ENCODE results near the gene ZNF277. TPM values are rescaled to one million over a fixed set of nuclear protein-coding genes. Genes with fewer than 3 reads are reported as not detected.

The ZNF277 gene
- total RNA-seq, 6 donors from 2014 or later: 20.8 to 63.1 (median 34.8) TPM

- H3K27me3 ChIP-seq: no peaks in the 10 kb centered on the region
- WGBS, 2 donors: 24 to 44% methylated on average over 1 of the region's 1 CpG
- ATAC-seq (ENCODE audit: low FRiP score in 2 of 2): no peak
- H3K4me3 ChIP-seq: no peak overlapping the region
- no peak for DNase-seq
- peaks cover 0 to 34% (median 5%) of the 10 kb centered on the region in 4 donors for H3K36me3 ChIP-seq
- H3K27ac ChIP-seq: no peak overlapping the region
- H3K9me3 ChIP-seq: no peaks in the 10 kb centered on the region
- peaks cover 0 to 4% (median 0%) of the 10 kb centered on the region in 4 donors for H3K4me1 ChIP-seq
- TF ChIP-seq POLR2AphosphoS5 (IDR thresholded peaks at IDR 0.05) (no peak), POLR2A (IDR thresholded peaks at IDR 0.05) (no peak), CTCF (IDR thresholded peaks at IDR 0.05) (no peak), EP300 (IDR thresholded peaks at IDR 0.05) (no peak)
Observed at GRCh38 chr7:112334366-112334765, 127.9 kb downstream of the ZNF277 start.

- Histone ChIP-seq H3K27ac (no peak overlapping the region), H3K27me3 (no peaks in the 10 kb centered on the region), H3K4me3 (no peak overlapping the region), H3K4me1 (peaks cover 0 to 4% (median 0%) of the 10 kb centered on the region in 4 donors), H3K9me3 (no peaks in the 10 kb centered on the region), H3K36me3 (peaks cover 0 to 42% (median 12%) of the 10 kb centered on the region in 4 donors)
- ATAC-seq (ENCODE audit: low FRiP score in 2 of 2) (no peak), DNase-seq (no peak)
- no peak for TF ChIP-seq CTCF (IDR thresholded peaks at IDR 0.05)
- no peak for TF ChIP-seq POLR2AphosphoS5 (IDR thresholded peaks at IDR 0.05)
- 93 to 98% methylated on average over 2 of the region's 2 CpGs for WGBS, 2 donors
Observed at GRCh38 chr7:112336261-112336660, 129.8 kb downstream of the ZNF277 start.

GRCh38 chr7:112336936-112337576 lies 130.6 kb downstream of the ZNF277 start:
- Histone ChIP-seq H3K27ac (no peak overlapping the region), H3K27me3 (no peaks in the 10 kb centered on the region), H3K36me3 (peaks cover 0 to 50% (median 15%) of the 10 kb centered on the region in 4 donors), H3K9me3 (no peaks in the 10 kb centered on the region), H3K4me1 (peaks cover 0 to 4% (median 0%) of the 10 kb centered on the region in 4 donors), H3K4me3 (no peak overlapping the region)
- ATAC-seq (ENCODE audit: low FRiP score in 2 of 2) (no peak), DNase-seq (no peak)
- TF ChIP-seq POLR2AphosphoS5 (IDR thresholded peaks at IDR 0.05) (no peak), POLR2A (IDR thresholded peaks at IDR 0.05) (no peak)
- WGBS, 2 donors: 70 to 85% methylated on average over 8 of the region's 8 CpGs

GRCh38 chr7:112337892-112338291 lies 131.4 kb downstream of the ZNF277 start:
- H3K4me1 ChIP-seq: peaks cover 0 to 4% (median 0%) of the 10 kb centered on the region in 4 donors
- H3K4me3 ChIP-seq: no peak overlapping the region
- WGBS, 2 donors: 92 to 97% methylated on average over 2 of the region's 2 CpGs
- ATAC-seq (ENCODE audit: low FRiP score in 2 of 2) (no peak), DNase-seq (no peak)
- TF ChIP-seq POLR2AphosphoS5 (IDR thresholded peaks at IDR 0.05) (no peak), EP300 (IDR thresholded peaks at IDR 0.05) (no peak), POLR2A (IDR thresholded peaks at IDR 0.05) (no peak), CTCF (IDR thresholded peaks at IDR 0.05) (no peak)
- H3K27me3 ChIP-seq: no peaks in the 10 kb centered on the region
- H3K27ac ChIP-seq: no peak overlapping the region
- H3K9me3 ChIP-seq: no peaks in the 10 kb centered on the region
- peaks cover 0 to 53% (median 17%) of the 10 kb centered on the region in 4 donors for H3K36me3 ChIP-seq

- Histone ChIP-seq H3K36me3 (peaks cover 0 to 62% (median 17%) of the 10 kb centered on the region in 4 donors), H3K4me1 (peaks cover 0 to 4% (median 0%) of the 10 kb centered on the region in 4 donors), H3K9me3 (no peaks in the 10 kb centered on the region), H3K27ac (no peak overlapping the region), H3K4me3 (no peak overlapping the region), H3K27me3 (no peaks in the 10 kb centered on the region)
- ATAC-seq (ENCODE audit: low FRiP score in 2 of 2) (no peak), DNase-seq (no peak)
- TF ChIP-seq EP300 (IDR thresholded peaks at IDR 0.05) (no peak), POLR2A (IDR thresholded peaks at IDR 0.05) (no peak), POLR2AphosphoS5 (IDR thresholded peaks at IDR 0.05) (no peak), CTCF (IDR thresholded peaks at IDR 0.05) (no peak)
- WGBS, 2 donors: 93 to 96% methylated on average over 4 of the region's 4 CpGs
Observed at GRCh38 chr7:112338786-112339185, 132.3 kb downstream of the ZNF277 start.
